Nasal cavity respiratory epithelium epithelial cell of viscerocranial mucosa (primary cell): Measurements from ENCODE around the gene PHYHIPL. TPM values are rescaled to one million over a fixed set of nuclear protein-coding genes. Genes with fewer than 3 reads are reported as not detected.

Experiments used
- total RNA-seq: library from RNA; depleted of rRNA; stranded (reverse); fragments of >200 nt; gene quantifications from 2 replicates; pipeline ENCODE4 v1.2.3, GENCODE V29; 2014

Gene PHYHIPL
- under 0.01 and 0.14 TPM in 2 replicates for total RNA-seq

DNA sequence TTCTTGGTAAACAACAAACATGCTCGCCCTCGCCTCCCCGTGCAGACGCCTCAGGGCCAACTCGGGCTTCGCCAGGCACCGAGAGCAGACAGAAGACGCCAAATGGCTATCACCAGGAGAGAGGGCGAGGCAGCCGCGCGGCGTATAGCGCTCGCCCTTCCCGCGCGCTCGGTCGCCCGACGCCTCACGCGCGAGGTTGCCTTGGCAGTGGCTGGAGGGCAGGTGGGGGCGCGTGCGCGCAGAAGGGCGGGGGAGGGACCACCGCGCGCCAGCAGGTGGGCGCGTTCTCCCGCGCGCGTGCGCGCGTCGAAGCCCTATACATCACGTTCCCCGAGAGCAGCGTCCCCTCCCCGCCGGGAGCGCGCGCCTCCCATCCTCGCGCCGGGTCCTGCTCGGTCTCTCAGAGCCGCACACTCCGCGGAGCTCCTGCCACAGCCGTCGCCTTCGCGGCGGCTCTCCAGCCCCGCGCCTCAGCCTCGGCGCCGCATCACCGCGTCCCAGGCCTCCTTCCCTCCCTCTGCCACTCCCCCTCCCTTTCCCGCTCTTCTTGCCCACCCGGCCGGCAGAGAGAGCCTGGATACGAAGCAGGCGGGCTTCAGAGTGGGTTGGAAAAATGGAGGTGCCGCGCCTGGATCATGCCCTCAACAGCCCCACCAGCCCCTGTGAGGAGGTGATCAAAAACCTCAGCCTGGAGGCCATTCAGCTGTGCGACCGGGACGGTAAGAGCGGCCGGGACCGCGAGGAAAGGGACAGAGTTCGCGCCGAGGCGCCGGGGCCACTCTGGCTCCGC is at the start of gene PHYHIPL:
Gene PHYHIPL (plus strand): TSS at position 403 of the 790 bp plus-strand sequence. CDS start 211 bp downstream, at position 614.

Other genes with a start within 250 kb of the PHYHIPL start
- 1.00 TPM in 1 of 2 replicates, not detected in the other for gene FAM13C, start 185.9 kb downstream of the PHYHIPL start, total RNA-seq